ENCODE measurements around the gene SHKBP1.
"Not testable (repeated sequence)": the region's sequence is repeated elsewhere in the genome, so short reads cannot be mapped to it uniquely, and the experiment has no call there.

The SHKBP1 gene

GRCh38 chr19:40555978-40556689 is 20.5 kb upstream of the SHKBP1 start:
- no peak for DNase-seq

GRCh38 chr19:40556953-40557530 is 19.6 kb upstream of the SHKBP1 start:
- DNase-seq = no peak

- no peak for DNase-seq
Observed at GRCh38 chr19:40559394-40559793, 17.3 kb upstream of the SHKBP1 start.

- DNase-seq = no peak
Observed at GRCh38 chr19:40560092-40560507, 16.6 kb upstream of the SHKBP1 start.

GRCh38 chr19:40561947-40562346 is 14.7 kb upstream of the SHKBP1 start:
- DNase-seq = no peak

GRCh38 chr19:40564535-40564934 is 12.1 kb upstream of the SHKBP1 start:
- not testable (repeated sequence) for DNase-seq

- DNase-seq = no peak
Observed at GRCh38 chr19:40565355-40565754, 11.3 kb upstream of the SHKBP1 start.

GRCh38 chr19:40565910-40566495 is 10.7 kb upstream of the SHKBP1 start:
- no peak for DNase-seq

- no peak for DNase-seq
Observed at GRCh38 chr19:40567040-40567749, 9.5 kb upstream of the SHKBP1 start.

- no peak for DNase-seq
Observed at GRCh38 chr19:40567750-40568494, 8.8 kb upstream of the SHKBP1 start.

- DNase-seq = peak; percentile 99
Observed at GRCh38 chr19:40570313-40571004, 6.2 kb upstream of the SHKBP1 start.

- DNase-seq = no peak
Observed at GRCh38 chr19:40571005-40571318, 5.7 kb upstream of the SHKBP1 start.

- no peak for DNase-seq
Observed at GRCh38 chr19:40571831-40572495, 4.7 kb upstream of the SHKBP1 start.

GRCh38 chr19:40575326-40575725 is 1.3 kb upstream of the SHKBP1 start:
- DNase-seq = no peak

- no peak for DNase-seq
Observed at GRCh38 chr19:40576151-40576584, 505 bp upstream of the SHKBP1 start.

GRCh38 chr19:40578442-40578908 is 1.8 kb downstream of the SHKBP1 start:
- DNase-seq = peak in 1 of 2 donors; percentile 47

GRCh38 chr19:40580619-40581018 is 3.9 kb downstream of the SHKBP1 start:
- DNase-seq = no peak

GRCh38 chr19:40581531-40581930 is 4.9 kb downstream of the SHKBP1 start:
- no peak for DNase-seq

- no peak for DNase-seq
Observed at GRCh38 chr19:40582467-40582866, 5.8 kb downstream of the SHKBP1 start.

GRCh38 chr19:40583283-40583682 is 6.6 kb downstream of the SHKBP1 start:
- DNase-seq = no peak

GRCh38 chr19:40584007-40584406 is 7.3 kb downstream of the SHKBP1 start:
- DNase-seq = no peak

All from CD4-positive, alpha-beta T cell treated with Interleukin-1 beta for 1 hour (primary cell).